Measurements from ENCODE around the gene PNPLA2. TPM values are rescaled to one million over a fixed set of nuclear protein-coding genes. Genes with fewer than 3 reads are reported as not detected.
A peak's percentile ranks its signal among the peaks of the same experiment; 100 is the strongest.

The PNPLA2 gene, protein sequence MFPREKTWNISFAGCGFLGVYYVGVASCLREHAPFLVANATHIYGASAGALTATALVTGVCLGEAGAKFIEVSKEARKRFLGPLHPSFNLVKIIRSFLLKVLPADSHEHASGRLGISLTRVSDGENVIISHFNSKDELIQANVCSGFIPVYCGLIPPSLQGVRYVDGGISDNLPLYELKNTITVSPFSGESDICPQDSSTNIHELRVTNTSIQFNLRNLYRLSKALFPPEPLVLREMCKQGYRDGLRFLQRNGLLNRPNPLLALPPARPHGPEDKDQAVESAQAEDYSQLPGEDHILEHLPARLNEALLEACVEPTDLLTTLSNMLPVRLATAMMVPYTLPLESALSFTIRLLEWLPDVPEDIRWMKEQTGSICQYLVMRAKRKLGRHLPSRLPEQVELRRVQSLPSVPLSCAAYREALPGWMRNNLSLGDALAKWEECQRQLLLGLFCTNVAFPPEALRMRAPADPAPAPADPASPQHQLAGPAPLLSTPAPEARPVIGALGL
- total RNA-seq (100 to 1,000 TPM in 1 of 6 donors, 10 to 100 TPM in 5; 59.1 to 109 (median 82.1) TPM), polyA plus RNA-seq (100 to 1,000 TPM; 233 to 234 TPM)

DNA sequence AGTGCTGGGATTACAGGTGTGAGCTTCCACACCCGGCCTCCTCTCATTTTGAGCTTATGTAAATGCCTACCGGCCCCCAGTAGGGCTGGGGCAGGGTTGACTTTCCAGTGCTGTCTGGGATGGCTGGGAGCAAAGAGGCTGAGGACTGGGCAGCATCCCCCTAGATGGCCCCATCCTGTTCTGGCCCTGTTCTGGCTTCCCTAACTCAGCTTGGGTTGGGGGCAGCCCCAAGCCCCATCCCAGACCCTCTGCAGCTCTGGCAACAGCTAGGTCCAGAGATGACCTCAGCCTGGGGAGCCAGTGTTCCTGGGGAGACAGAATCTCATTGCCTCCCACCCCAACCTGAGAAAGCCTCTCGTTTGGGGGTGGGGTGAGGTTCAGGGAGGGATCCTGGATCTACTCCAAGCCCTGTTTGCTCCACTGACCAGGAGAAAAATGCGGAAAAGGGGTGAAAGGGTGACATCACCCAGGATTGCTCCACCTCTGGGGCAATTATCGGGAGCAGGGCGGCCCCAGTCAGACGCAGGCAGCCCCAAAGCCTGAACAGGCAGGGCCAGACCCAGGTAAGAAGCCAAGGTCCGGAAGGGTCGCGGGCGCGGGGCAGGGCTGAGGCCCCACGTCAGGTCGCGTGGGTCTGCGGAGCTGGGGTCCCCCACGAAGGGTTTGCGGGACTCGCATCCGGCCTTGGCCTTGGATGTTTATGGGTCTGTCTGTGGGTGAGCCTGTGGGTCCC, at the start of gene PNPLA2:
TSS of gene PNPLA2 (plus strand) at position 519 of the 733 bp plus-strand sequence. CDS start 805 bp downstream, outside the sequence.
- ATAC-seq = peak in 3 of 4 donors; percentile 3 to 5 (median 4)
- TF ChIP-seq, protein P1, sequence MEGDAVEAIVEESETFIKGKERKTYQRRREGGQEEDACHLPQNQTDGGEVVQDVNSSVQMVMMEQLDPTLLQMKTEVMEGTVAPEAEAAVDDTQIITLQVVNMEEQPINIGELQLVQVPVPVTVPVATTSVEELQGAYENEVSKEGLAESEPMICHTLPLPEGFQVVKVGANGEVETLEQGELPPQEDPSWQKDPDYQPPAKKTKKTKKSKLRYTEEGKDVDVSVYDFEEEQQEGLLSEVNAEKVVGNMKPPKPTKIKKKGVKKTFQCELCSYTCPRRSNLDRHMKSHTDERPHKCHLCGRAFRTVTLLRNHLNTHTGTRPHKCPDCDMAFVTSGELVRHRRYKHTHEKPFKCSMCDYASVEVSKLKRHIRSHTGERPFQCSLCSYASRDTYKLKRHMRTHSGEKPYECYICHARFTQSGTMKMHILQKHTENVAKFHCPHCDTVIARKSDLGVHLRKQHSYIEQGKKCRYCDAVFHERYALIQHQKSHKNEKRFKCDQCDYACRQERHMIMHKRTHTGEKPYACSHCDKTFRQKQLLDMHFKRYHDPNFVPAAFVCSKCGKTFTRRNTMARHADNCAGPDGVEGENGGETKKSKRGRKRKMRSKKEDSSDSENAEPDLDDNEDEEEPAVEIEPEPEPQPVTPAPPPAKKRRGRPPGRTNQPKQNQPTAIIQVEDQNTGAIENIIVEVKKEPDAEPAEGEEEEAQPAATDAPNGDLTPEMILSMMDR (IDR thresholded peaks at IDR 0.05) = no peak
- no peak for FAIRE-seq
- H3K4me3 ChIP-seq = peak within 1 kb of the TSS; percentile 80 to 97 (median 90)
- no peaks in the 10 kb centered on the region for H3K27me3 ChIP-seq
- H3K9me3 ChIP-seq = no peaks in the 10 kb centered on the region
- WGBS, 2 donors = 12 to 14% methylated on average over 17 to 20 of the region's 20 CpGs
- intact Hi-C loops (cut with DNase I) = no loop called here
- DNase-seq = peak in 5 of 6 donors; percentile 64 to 76 (median 70)
- H3K4me1 ChIP-seq = peaks cover 10 to 29% (median 24%) of the 10 kb centered on the region in 3 donors
- H3K36me3 ChIP-seq = peaks cover 0 to 3% (median 0%) of the 10 kb centered on the region in 3 donors
- H3K27ac ChIP-seq = peak within 1 kb of the TSS; percentile 91 to 99 (median 97)

DNA sequence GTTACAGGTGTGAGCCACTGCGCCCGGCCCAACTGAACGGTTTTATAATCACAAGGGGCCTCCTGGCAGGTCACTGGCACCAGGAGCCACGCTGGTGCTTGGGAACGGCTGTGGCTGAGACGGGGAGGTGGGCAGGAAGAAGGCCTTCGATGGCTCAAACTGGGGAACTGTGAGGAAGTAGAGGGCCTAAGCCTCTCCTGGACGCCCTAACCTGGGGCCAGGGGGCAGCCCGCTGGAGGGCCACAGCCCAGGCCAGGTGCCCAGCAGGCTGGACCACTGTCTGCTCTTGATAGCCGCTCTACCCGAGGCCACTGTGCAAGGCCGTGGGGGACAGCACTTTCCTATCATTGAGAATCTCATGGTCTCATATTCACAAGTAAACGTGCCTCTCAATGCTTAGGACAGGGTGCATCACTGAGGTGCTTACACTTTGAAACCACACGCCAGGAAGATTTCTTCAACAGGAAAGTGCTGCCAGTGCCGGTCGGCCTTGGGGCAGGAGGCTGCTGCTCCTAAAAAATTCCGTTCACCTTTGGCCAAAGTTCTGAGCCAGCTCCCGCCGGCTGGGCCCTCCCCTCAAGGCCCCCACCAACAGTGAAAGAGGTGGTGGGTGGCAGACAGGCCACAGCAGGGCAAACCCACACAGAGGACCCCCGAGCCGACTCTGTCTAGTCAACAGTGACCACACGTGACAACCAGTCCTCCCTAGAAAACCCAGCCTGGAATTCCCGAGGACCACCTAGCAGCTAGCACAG, 48.6 kb upstream of the PNPLA2 start:
- FAIRE-seq = no peak

DNA sequence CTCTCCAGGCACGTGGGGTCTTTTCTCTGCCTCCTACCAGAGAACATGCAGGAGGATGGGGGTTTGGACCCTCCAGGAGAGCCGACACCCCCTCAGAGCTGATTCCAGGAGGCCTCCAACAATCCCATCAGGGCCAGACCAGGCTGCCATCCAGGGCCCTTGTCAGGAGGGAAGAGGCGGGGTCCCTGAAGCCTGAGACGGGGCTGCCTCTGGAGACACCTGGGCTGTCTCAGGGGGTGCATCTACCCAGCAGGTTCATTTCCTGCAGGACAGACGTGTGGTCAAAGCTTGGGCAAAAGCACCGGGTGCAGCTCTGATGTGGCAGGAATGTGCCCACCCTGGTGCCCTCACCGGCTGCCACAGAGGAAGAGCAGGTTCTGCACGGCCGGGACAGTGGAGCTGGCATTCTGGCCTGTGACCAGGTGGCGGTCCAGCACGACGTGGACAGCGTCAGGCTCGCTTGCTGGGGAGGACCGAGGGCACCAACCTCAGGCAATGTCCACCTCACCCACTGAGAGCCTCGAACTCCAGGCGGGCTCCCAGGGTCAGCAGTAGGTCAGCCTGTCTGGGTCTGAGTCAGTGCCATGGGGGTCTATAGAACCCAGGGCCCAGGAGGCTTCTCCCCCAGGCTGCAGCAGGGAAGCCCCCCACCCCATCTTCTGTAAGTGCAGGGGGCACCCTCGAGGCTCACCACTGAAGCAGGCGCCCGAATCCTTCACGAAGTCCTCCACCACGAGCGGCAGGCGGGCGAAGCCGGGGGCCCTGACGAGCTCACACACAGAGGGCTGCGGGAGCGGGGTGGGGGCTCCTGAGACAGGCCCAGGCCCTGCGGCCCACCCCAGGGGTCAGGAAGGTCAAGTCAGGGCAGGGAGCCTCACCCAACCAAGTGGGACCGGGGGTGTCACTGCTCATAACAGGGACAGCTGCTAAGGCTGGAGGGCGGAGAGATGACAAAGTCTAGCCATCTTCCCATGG, 47.8 kb upstream of the PNPLA2 start:
- 92 to 95% methylated on average over 32 of the region's 32 CpGs for WGBS, 2 donors
- H3K4me1 ChIP-seq = peaks cover 0 to 5% (median under 1%) of the 10 kb centered on the region in 3 donors
- H3K9me3 ChIP-seq = no peaks in the 10 kb centered on the region
- H3K27ac ChIP-seq = no peak overlapping the region
- DNase-seq = peak in 3 of 6 donors; percentile 40 to 82 (median 52)
- H3K27me3 ChIP-seq = no peaks in the 10 kb centered on the region
- H3K36me3 ChIP-seq = peaks cover 0 to 26% (median 0%) of the 10 kb centered on the region in 3 donors
- no peak overlapping the region for H3K4me3 ChIP-seq
- TF ChIP-seq, protein P1 (IDR thresholded peaks at IDR 0.05) = no peak
- no peak for ATAC-seq
- intact Hi-C loops (cut with DNase I) = no loop called here
- FAIRE-seq = no peak

More for the DNA sequence above, 48.6 kb upstream of the PNPLA2 start:
- WGBS, 2 donors = 87 to 88% methylated on average over 23 of the region's 23 CpGs
- ATAC-seq (no peak), DNase-seq (no peak)
- no peaks in the 10 kb centered on the region for H3K27me3 ChIP-seq
- H3K27ac ChIP-seq = no peak overlapping the region
- H3K36me3 ChIP-seq = peaks cover 0 to 26% (median 0%) of the 10 kb centered on the region in 3 donors
- no peak overlapping the region for H3K4me3 ChIP-seq
- TF ChIP-seq, protein P1 (IDR thresholded peaks at IDR 0.05) = no peak
- H3K9me3 ChIP-seq = no peaks in the 10 kb centered on the region
- H3K4me1 ChIP-seq = no peaks in the 10 kb centered on the region
- intact Hi-C loops (cut with DNase I) = no loop called here
